Activated naive CD8-positive, alpha-beta T cell treated with anti-CD3 and anti-CD28 coated beads, Interleukin-2, amount 10 ng/mL, durations not matched to agents 7 days and 5 days (primary cell): ENCODE data around the gene MYPOP. TPM values are rescaled to one million over a fixed set of nuclear protein-coding genes. Genes with fewer than 3 reads are reported as not detected.

Experiments
- ATAC-seq: fragments of 150-1000 bp; cut with Tn5 transposase; one replicate; pipeline ENCODE4 v1.10.0; 2021; ENCODE audit warnings: low read depth, moderate library complexity
- POLR2A ChIA-PET: fragments of 350-600 bp; sonication (Branson Sonifier 250); formaldehyde crosslinking; loops from one replicate; lab custom pipeline; 2021; ENCODE audit warnings: antibody characterized with exemption; lab: Charles Lee
- DNase-seq: peaks from one replicate; pipeline ENCODE4 v3.0.0; 2021
- H3K27ac Mint-ChIP-seq: one replicate; pipeline ENCODE4 v1.8.0; 2022; ENCODE audit warnings: mild to moderate bottlenecking, mixed read lengths
- H3K27me3 Mint-ChIP-seq: one replicate; pipeline ENCODE4 v1.8.0; 2022; ENCODE audit warnings: mild to moderate bottlenecking, moderate library complexity, mixed read lengths
- H3K36me3 Mint-ChIP-seq: one replicate; pipeline ENCODE4 v1.8.0; 2021; ENCODE audit warnings: mild to moderate bottlenecking, mixed read lengths
- H3K4me1 Mint-ChIP-seq: one replicate; pipeline ENCODE4 v1.8.0; 2021; ENCODE audit warnings: mixed read lengths
- H3K4me3 Mint-ChIP-seq: one replicate; pipeline ENCODE4 v1.8.0; 2022; ENCODE audit warnings: mild to moderate bottlenecking, moderate library complexity, mixed read lengths
- H3K9me3 Mint-ChIP-seq: one replicate; pipeline ENCODE4 v1.8.0; 2021; ENCODE audit warnings: mixed read lengths
- total RNA-seq, 2 experiments: library from RNA; stranded (reverse); gene quantifications; one replicate each; pipeline ENCODE4 v1.2.3, GENCODE V29; 2021

The MYPOP gene
- total RNA-seq, 2 experiments from 2014 or later: 12.0 to 12.5 TPM

DNA sequence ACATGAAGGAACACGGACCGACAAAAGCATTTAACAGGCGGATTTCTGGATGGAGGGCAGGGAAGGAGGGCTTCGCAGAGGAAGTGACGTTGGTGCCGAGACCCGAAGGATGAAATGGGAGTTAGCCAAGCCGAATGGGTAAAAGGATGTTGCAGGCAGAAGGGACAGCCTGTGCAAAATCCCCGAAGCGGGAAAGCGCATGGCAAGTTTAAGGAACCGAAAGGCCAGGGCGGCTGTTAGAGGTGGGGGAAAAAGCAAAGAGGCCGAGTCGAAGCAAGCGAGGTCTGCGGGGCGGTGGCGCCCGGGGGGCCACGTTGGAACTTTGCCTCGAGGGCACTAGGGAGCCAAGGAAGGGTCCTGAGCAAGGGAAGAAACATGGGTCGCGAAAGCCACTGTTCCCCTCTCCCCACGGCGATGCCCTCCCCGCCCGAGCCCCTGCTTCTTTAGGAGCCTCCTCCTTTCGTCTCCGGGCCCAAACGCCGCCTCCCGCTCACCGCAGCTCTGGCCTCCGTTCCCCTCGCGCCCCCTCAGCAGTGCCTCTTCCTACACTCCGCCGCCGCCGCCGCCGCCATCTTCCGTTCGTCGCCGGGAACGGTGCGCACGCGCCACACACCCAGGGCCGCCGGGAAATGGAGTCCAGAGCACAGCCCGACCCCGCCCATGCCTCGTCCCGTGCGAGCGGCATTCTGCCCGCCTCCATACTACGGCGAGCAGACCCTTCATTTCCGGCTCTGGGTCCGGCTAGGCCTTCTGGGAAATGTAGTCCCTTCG is 39.7 kb downstream of the MYPOP start, which contains the start of gene SYMPK:
Gene SYMPK (minus strand): TSS at position 584 of the 771 bp plus-strand sequence. CDS start 8,652 bp downstream, outside the sequence.
- Mint-ChIP-seq H3K9me3 (no peaks in the 10 kb centered on the region), H3K27ac (peak within 1 kb of the TSS; percentile 97), H3K4me3 (peak within 1 kb of the TSS; percentile 91), H3K36me3 (peaks cover 7% of the 10 kb centered on the region), H3K27me3 (peaks cover 39% of the 10 kb centered on the region), H3K4me1 (peaks cover 21% of the 10 kb centered on the region)
- ATAC-seq (peak; percentile 96), DNase-seq (peak; percentile 98)
- POLR2A ChIA-PET: interaction anchor here (0.6 to 4.0 kb wide), 10 partner anchors 12 to 503 kb away, joined by 3 to 30 read pairs (median 3); partner anchors contain the start of genes CCDC61, IRF2BP1, QPCTL and SIX5

DNA sequence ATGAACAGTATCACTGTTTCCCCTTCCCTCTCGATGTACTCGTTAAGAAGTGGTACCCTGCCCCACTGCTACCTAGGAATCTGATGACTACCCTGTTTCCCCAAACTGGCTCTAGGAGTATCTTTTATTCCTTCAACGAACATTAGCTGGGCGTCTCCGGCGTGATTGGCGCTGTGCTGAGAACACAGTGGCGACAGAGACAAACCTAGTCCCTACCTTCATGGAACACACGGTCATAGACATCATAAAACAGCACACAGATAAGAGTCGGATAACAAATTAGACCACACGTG is 40.2 kb downstream of the MYPOP start:
- peak overlapping the region; percentile 97 for H3K27ac Mint-ChIP-seq
- H3K36me3 Mint-ChIP-seq: peaks cover 7% of the 10 kb centered on the region

DNA sequence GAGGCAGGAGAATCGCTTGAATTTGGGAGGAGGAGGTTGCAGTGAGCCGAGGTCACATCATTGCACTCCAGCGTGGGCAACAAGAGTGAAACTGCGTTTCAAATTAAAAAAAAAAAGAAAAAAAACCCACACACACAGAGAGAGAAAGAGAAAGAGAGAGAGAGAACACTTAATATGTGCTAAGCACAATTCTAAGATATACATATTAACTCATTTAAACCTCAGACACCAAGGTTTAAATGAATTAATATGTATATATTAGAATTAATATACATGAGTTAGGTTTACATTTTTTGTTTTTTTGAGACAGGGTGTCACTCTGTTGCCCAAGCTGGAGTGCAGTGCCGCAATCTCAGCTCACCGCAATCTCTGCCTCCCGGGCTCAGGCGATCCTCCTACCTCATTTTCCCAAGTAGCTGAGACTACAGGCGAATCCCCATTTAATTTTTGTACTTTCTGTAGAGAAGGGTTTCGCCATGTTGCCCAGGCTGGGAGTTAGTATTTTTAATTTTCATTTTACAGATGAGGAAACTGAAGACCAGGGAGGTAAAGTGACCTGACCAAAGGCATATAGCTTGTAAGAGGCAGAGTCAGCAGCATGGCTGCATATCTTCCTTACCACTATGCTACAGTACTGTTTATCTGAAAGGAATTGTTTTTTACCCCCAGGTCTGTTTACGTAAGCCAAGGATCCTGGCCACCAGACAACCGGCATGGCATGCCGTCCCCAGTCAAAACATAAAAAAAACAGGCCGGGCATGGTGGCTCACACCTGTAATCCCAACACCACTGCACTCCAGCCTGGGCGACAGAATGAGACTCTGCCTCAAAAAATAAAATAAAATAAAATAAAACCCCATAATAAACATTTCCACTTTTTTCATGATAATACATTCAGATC is 41.8 kb downstream of the MYPOP start:
- ATAC-seq (no peak), DNase-seq (no peak)
- Mint-ChIP-seq H3K9me3 (no peaks in the 10 kb centered on the region), H3K36me3 (peaks cover 7% of the 10 kb centered on the region), H3K27ac (peak overlapping the region; percentile 42), H3K4me1 (peaks cover 24% of the 10 kb centered on the region), H3K27me3 (peaks cover 24% of the 10 kb centered on the region), H3K4me3 (no peak overlapping the region)
- POLR2A ChIA-PET: interaction anchor here (1.7 kb wide), 1 partner anchor 26 kb away, joined by 4 read pairs; the partner anchor contains the start of gene IRF2BP1

More for the DNA sequence above, 40.2 kb downstream of the MYPOP start:
- peaks cover 35% of the 10 kb centered on the region for H3K27me3 Mint-ChIP-seq
- peak overlapping the region; percentile 91 for H3K4me3 Mint-ChIP-seq
- ATAC-seq: no peak
- no peaks in the 10 kb centered on the region for H3K9me3 Mint-ChIP-seq
- no peak for DNase-seq
- POLR2A ChIA-PET: interaction anchor here (0.6 to 4.0 kb wide), 4 partner anchors 11 to 503 kb away, joined by 3 to 30 read pairs (median 4); partner anchors contain the start of gene IRF2BP1
- peaks cover 21% of the 10 kb centered on the region for H3K4me1 Mint-ChIP-seq

DNA sequence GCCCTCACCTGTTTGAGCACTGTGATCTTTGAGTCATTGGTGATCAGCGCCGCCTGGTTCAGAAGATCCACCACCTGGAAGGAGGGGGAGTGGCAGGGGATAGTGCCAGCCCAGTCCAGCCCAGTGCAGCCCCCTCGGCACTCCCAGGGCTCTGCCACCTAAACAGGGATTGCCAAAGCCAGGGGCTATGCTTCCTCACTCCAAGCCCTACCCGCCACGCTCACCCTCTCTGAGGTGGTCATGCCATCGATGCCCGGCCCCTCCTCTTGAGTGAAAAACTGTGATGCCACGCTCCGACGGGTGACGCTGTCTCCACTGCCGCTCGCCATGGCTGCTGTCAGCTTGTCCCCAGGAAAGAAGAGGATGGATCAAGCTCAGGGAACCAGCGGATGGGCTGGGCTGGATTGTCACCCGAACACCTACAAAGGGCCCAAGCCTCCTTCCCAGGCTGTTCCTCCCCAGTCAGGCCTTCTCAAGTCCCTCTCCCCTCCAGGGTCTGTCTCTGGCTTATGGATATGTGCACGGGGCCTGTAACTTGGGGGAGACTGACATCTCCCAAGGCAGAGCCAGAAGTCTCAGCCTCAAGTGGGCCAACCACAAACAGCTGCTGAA is 48.1 kb downstream of the MYPOP start:
- H3K4me3 Mint-ChIP-seq: no peak overlapping the region
- peaks cover 13% of the 10 kb centered on the region for H3K4me1 Mint-ChIP-seq
- no peaks in the 10 kb centered on the region for H3K9me3 Mint-ChIP-seq
- POLR2A ChIA-PET: interaction anchor here (0.5 to 1.6 kb wide), 2 partner anchors 12 to 619 kb away, joined by 3 to 4 read pairs; no protein-coding TSS in a partner anchor
- ATAC-seq (no peak), DNase-seq (no peak)
- no peaks in the 10 kb centered on the region for H3K27me3 Mint-ChIP-seq
- H3K36me3 Mint-ChIP-seq: peaks cover 16% of the 10 kb centered on the region
- no peak overlapping the region for H3K27ac Mint-ChIP-seq

DNA sequence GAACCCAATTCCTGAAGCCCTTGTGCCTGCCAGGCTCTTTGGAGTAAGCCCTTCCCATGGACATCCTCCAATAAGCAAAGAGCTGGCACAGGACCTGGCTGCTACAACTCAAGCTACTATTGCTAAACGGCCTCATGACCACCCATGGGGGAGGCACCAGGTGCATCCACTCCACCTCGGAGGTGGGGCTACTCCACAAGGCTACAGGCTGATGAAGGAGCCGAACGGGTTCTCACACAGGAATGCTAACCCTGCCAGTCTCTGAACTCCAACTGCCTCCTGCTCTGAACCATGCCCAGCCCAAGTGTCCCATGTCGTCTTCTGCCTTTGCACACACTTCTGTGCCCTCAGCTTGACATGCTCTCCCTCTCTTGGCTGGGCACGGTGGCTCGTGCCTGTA is 49.4 kb downstream of the MYPOP start:
- Mint-ChIP-seq H3K4me1 (peaks cover 9% of the 10 kb centered on the region), H3K27me3 (no peaks in the 10 kb centered on the region), H3K9me3 (no peaks in the 10 kb centered on the region), H3K27ac (no peak overlapping the region), H3K4me3 (no peak overlapping the region), H3K36me3 (peaks cover 14% of the 10 kb centered on the region)
- POLR2A ChIA-PET: no interaction called here
- ATAC-seq (no peak), DNase-seq (no peak)

DNA sequence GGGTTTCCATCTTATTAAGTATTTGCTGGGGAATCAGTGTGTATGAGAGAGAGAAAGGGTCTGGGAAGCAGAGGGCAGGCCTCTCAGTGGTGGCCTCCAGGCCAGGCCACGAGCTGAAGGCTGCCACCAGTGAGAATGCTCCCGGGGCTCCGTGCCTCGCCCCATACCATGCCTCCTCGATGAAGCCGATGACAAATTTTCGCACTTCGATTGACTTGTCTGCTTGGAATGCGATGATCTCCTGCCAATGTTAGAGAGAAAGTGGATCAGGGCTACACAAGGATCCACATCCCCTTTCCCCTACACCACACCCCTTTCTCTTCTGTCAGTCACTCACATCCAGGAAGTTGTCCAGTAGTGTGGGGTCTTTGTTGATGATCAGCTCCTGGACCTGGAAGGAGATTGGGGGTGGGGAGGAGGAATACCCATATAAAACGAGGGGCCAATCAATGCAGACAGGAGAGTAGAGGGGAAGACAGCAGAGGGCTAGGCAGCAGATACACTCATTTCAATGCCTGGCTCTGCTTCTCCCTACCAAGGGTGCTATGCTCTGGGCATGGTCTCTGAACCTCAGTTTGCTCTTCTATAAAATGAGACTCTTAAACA is 50.2 kb downstream of the MYPOP start:
- Mint-ChIP-seq H3K4me1 (peaks cover 8% of the 10 kb centered on the region), H3K27ac (no peak overlapping the region), H3K36me3 (peaks cover 19% of the 10 kb centered on the region), H3K9me3 (no peaks in the 10 kb centered on the region), H3K4me3 (no peak overlapping the region), H3K27me3 (no peaks in the 10 kb centered on the region)
- no peak for DNase-seq
- ATAC-seq: no peak
- POLR2A ChIA-PET: no interaction called here

DNA sequence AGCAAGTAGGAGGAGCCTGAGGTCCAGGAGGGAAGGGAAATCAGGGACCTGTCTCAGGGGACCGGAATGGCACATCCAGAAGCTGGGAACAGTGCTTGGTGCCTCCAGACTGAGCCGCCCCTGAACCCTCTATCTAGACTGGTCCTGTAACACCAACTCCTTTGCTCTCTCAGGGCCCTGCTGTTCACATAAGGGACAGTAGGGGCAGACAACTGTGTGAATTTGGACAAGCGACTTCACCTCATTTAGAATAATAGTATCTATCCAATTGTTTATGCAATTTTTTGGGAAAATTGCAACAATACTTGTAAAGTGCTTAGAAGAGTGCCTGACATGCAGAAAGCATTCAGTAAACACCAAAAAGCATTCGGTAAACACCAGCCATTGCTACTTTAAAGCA is 53.5 kb downstream of the MYPOP start:
- Mint-ChIP-seq H3K4me1 (peaks cover 6% of the 10 kb centered on the region), H3K36me3 (peaks cover 34% of the 10 kb centered on the region), H3K4me3 (no peak overlapping the region), H3K27me3 (no peaks in the 10 kb centered on the region), H3K27ac (no peak overlapping the region), H3K9me3 (no peaks in the 10 kb centered on the region)
- no peak for ATAC-seq
- no peak for DNase-seq
- POLR2A ChIA-PET: no interaction called here

DNA sequence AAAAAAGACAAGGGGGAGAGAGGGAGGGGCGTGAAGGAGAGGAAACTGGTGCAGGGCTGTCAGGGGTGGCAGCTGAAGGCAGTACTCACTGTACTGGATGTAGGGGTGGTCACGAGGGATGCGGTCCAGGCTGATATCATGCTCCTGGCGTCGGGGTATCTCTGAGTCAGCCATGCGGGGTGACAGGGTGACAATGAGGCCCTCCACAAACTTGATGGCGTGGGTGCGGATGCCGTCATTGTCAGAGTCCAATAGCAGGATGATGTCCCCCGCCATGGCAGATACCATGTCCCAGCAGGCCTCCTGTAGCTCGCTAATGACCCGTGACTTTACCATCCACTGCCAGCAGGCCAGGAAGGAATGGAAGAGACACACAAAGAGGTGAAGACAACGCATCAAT is 54.8 kb downstream of the MYPOP start:
- no peak for DNase-seq
- Mint-ChIP-seq H3K27me3 (no peaks in the 10 kb centered on the region), H3K4me1 (peaks cover 6% of the 10 kb centered on the region), H3K27ac (no peak overlapping the region), H3K9me3 (no peaks in the 10 kb centered on the region), H3K36me3 (peaks cover 34% of the 10 kb centered on the region), H3K4me3 (no peak overlapping the region)
- POLR2A ChIA-PET: no interaction called here
- ATAC-seq: no peak

DNA sequence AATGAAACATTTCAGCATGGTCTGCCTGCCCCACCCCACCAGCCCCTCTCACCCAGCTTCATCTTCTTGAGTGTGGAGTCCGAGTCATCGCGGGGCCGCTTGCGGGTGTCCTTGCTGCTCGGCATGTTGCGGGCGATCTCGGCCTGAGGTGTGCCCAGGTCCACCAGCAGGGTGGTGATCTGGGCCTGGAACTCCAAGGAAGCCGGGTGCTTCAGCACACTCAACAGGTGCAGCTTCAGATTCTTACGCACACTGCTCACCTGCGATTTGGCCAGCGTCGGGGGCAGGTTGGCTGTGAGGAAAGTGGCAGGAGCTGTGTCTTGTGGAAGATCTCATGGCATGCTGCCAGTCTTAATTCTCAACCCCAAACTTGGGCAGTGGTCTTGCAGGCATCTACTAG is 60.2 kb downstream of the MYPOP start:
- Mint-ChIP-seq H3K27me3 (no peaks in the 10 kb centered on the region), H3K27ac (no peak overlapping the region), H3K9me3 (peaks cover 1% of the 10 kb centered on the region), H3K4me1 (peaks cover 4% of the 10 kb centered on the region), H3K4me3 (no peak overlapping the region), H3K36me3 (peaks cover 59% of the 10 kb centered on the region)
- no peak for DNase-seq
- POLR2A ChIA-PET: interaction anchor here (0.8 kb wide), 1 partner anchor 13 kb away, joined by 3 read pairs; no protein-coding TSS in a partner anchor
- ATAC-seq: no peak

Other genes with a start within 250 kb of the MYPOP start
- 10 to 100 TPM; 18.4 to 19.3 TPM for gene GIPR, start 234.4 kb downstream of the MYPOP start, total RNA-seq
- 100 to 1,000 TPM; 520 to 523 TPM for gene SNRPD2, start 210.7 kb downstream of the MYPOP start, total RNA-seq
- 1 to 10 TPM; 9.3 to 9.7 TPM for gene QPCTL, start 209.9 kb downstream of the MYPOP start, total RNA-seq
- 10 to 100 TPM; 29.9 to 35.5 TPM for gene FBXO46, start 171.7 kb downstream of the MYPOP start, total RNA-seq
- not detected for gene MEIOSIN, start 169.2 kb downstream of the MYPOP start, total RNA-seq
- 1 to 10 TPM; 1.8 to 2.5 TPM for gene SIX5, start 133.4 kb downstream of the MYPOP start, total RNA-seq
- 10 to 100 TPM; 26.4 to 32.2 TPM for gene DMPK, start 120.1 kb downstream of the MYPOP start, total RNA-seq
- gene DMWD, start 109.8 kb downstream of the MYPOP start, total RNA-seq: 10 to 100 TPM; 47.0 to 50.6 TPM
- under 1 TPM; 0.30 to 0.40 TPM for gene RSPH6A, start 87.3 kb downstream of the MYPOP start, total RNA-seq
- 100 to 1,000 TPM; 100 to 113 TPM for gene SYMPK, start 39.5 kb downstream of the MYPOP start, total RNA-seq
- not detected for gene FOXA3, start 38.3 kb downstream of the MYPOP start, total RNA-seq
- 10 to 100 TPM; 20.9 to 23.9 TPM for gene IRF2BP1, start 16.5 kb downstream of the MYPOP start, total RNA-seq
- gene NANOS2, start 12.2 kb upstream of the MYPOP start, total RNA-seq: not detected
- gene NOVA2, start 71.3 kb upstream of the MYPOP start, total RNA-seq: not detected
- 10 to 100 TPM; 31.5 to 34.2 TPM for gene CCDC61, start 92.9 kb upstream of the MYPOP start, total RNA-seq
- not detected for gene PGLYRP1, start 120.4 kb upstream of the MYPOP start, total RNA-seq
- gene IGFL4, start 138.4 kb upstream of the MYPOP start, total RNA-seq: not detected
- gene IGFL3, start 222.1 kb upstream of the MYPOP start, total RNA-seq: not detected
- not detected for gene IGFL2, start 245.6 kb upstream of the MYPOP start, total RNA-seq